ENCODE data around the gene LYAR. TPM values are rescaled to one million over a fixed set of nuclear protein-coding genes. Genes with fewer than 3 reads are reported as not detected.
"Not testable (repeated sequence)": the region's sequence is repeated elsewhere in the genome, so short reads cannot be mapped to it uniquely, and the experiment has no call there.

LYAR gene
- total RNA-seq, 4 donors from 2014 or later, result 12.2 to 18.4 (median 13.3) TPM

DNA sequence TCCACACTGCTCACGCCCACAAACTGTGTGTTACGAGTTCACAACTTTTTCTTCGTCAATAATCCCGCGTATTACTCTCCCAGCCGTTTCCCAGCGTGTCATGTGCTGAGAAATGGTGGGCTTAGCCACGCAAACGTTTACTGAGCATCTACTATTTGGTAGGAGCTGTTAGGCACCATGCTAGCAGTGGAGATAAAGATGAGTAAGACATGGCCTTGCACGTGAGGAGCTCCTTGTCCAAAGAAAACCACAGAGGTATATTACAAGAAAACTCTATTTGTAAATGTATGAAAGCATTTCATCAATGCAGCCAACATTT is 41.1 kb downstream of the LYAR start:
- TF ChIP-seq POLR2A (IDR thresholded peaks at IDR 0.05; ENCODE audit: low read depth), result no peak
- no peak for TF ChIP-seq POLR2AphosphoS5 (IDR thresholded peaks at IDR 0.05)
- no peak for TF ChIP-seq EP300 (IDR thresholded peaks at IDR 0.05)
- TF ChIP-seq, protein P1, sequence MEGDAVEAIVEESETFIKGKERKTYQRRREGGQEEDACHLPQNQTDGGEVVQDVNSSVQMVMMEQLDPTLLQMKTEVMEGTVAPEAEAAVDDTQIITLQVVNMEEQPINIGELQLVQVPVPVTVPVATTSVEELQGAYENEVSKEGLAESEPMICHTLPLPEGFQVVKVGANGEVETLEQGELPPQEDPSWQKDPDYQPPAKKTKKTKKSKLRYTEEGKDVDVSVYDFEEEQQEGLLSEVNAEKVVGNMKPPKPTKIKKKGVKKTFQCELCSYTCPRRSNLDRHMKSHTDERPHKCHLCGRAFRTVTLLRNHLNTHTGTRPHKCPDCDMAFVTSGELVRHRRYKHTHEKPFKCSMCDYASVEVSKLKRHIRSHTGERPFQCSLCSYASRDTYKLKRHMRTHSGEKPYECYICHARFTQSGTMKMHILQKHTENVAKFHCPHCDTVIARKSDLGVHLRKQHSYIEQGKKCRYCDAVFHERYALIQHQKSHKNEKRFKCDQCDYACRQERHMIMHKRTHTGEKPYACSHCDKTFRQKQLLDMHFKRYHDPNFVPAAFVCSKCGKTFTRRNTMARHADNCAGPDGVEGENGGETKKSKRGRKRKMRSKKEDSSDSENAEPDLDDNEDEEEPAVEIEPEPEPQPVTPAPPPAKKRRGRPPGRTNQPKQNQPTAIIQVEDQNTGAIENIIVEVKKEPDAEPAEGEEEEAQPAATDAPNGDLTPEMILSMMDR (IDR thresholded peaks at IDR 0.05), result no peak
- intact Hi-C loops (cut with DNase I), result no loop called here

DNA sequence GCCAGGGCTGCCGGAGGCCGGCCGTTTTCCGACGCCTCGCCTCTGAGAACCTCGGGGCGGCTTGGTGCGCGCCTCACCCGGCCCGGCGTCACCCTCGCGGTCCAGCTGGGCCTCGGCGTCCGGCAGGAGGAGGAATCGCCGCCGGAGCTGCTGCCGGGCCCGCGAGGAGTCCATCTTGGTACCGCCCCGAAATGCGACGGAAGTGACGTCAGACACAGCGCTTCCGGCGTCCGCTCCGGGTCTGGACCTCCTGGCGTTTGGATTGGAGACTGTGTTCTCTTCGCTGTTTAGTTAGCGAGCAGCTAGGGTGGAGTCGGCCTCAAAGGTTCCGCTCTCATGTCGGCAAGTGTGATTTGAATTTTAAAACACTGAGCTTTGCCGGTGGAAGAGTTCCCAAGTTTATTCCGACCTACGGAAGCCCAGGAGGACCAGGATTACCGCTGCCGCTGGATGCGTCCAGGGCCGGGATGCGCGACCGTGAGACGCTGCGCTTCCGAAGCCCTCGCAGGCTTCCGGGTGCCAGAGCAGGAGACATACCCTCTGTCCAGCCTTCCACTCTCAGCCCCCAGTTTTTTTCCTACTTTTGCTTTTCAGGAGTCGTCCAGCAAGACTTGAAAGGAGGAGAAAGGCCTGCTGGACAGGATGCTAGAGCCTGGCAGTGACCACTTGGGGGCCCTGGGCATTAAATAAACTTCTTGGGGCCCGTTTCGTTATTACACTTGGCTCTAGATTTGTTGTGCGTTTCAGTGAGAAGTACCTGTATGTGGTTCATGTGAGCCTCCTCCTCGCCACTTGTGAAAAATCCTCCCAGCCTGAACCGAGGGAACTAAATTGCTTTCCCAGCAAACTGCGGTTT is 41.7 kb downstream of the LYAR start, which contains the start of gene TMEM128:
Gene TMEM128 (minus strand): TSS at position 195 of the 856 bp plus-strand sequence. CDS start 21 bp downstream, at position 174.
- Histone ChIP-seq H3K4me3 (peak within 1 kb of the TSS; percentile 77 to 93 (median 88)), H3K27ac (replicated peaks in 1 of 4) (peak within 1 kb of the TSS; percentile 89 to 96 (median 92)), H3K27me3 (no peaks in the 10 kb centered on the region), H3K36me3 (peaks cover 12 to 28% (median 22%) of the 10 kb centered on the region in 4 donors), H3K9me3 (no peaks in the 10 kb centered on the region), H3K4me1 (peaks cover 19 to 38% (median 23%) of the 10 kb centered on the region in 4 donors)
- WGBS, result 2% methylated on average over 32 of the region's 62 CpGs
- intact Hi-C loops (cut with DNase I), result no loop called here
- TF ChIP-seq, protein P1 (IDR thresholded peaks at IDR 0.05), result peak in 1 of 3 experiments; percentile 27
- TF ChIP-seq POLR2AphosphoS5 (IDR thresholded peaks at IDR 0.05) (peak; percentile 86 to 94), EP300 (IDR thresholded peaks at IDR 0.05) (no peak), POLR2A (IDR thresholded peaks at IDR 0.05; ENCODE audit: low read depth) (peak; percentile 47)
- DNase-seq (ENCODE audit: extremely low spot score), result peak; percentile 97

More for the DNA sequence above, 41.1 kb downstream of the LYAR start:
- H3K27ac ChIP-seq (replicated peaks in 1 of 4), result peak overlapping the region; percentile 89 to 96 (median 92)
- H3K27me3 ChIP-seq, result no peaks in the 10 kb centered on the region
- H3K4me1 ChIP-seq, result peaks cover 19 to 38% (median 23%) of the 10 kb centered on the region in 4 donors
- no peak for DNase-seq (ENCODE audit: extremely low spot score)
- peak overlapping the region; percentile 77 to 93 (median 88) for H3K4me3 ChIP-seq
- H3K36me3 ChIP-seq, result peaks cover 9 to 22% (median 16%) of the 10 kb centered on the region in 4 donors
- WGBS, result 20% methylated on average over 5 of the region's 10 CpGs
- H3K9me3 ChIP-seq, result no peaks in the 10 kb centered on the region

DNA sequence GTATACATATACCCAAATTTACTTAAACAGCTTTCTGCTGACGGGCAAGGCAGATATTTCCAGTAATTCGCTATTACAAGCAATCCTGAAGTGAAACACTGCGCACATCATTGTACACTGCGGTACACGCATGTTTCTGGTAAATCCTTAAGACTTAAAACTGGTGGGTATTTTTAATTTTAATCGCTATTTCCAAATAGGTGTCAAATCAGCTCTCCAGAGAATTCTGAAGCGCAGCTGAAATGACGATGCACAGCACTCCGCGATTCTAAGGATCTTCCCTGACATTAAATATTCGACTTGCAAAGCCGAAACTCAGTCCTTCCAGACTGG is 42.3 kb downstream of the LYAR start:
- peak overlapping the region; percentile 89 to 96 (median 92) for H3K27ac ChIP-seq (replicated peaks in 1 of 4)
- under 1% methylated on average over 12 of the region's 12 CpGs for WGBS
- TF ChIP-seq EP300 (IDR thresholded peaks at IDR 0.05), result no peak
- TF ChIP-seq, protein P1 (IDR thresholded peaks at IDR 0.05), result no peak
- no peak for TF ChIP-seq POLR2AphosphoS5 (IDR thresholded peaks at IDR 0.05)
- TF ChIP-seq POLR2A (IDR thresholded peaks at IDR 0.05; ENCODE audit: low read depth), result no peak
- peaks cover 19 to 38% (median 23%) of the 10 kb centered on the region in 4 donors for H3K4me1 ChIP-seq
- peak overlapping the region; percentile 77 to 93 (median 88) for H3K4me3 ChIP-seq
- intact Hi-C loops (cut with DNase I), result no loop called here
- DNase-seq (ENCODE audit: extremely low spot score), result no peak
- H3K36me3 ChIP-seq, result peaks cover 12 to 34% (median 28%) of the 10 kb centered on the region in 4 donors
- H3K9me3 ChIP-seq, result no peaks in the 10 kb centered on the region
- H3K27me3 ChIP-seq, result no peaks in the 10 kb centered on the region

GRCh38 chr4:4245172-4245571 is 44.8 kb downstream of the LYAR start:
- H3K27ac ChIP-seq (replicated peaks in 1 of 4), result no peak overlapping the region
- H3K9me3 ChIP-seq, result no peaks in the 10 kb centered on the region
- WGBS, result 94% methylated on average over 1 of the region's 1 CpG
- TF ChIP-seq, protein P1 (IDR thresholded peaks at IDR 0.05), result no peak
- TF ChIP-seq POLR2AphosphoS5 (IDR thresholded peaks at IDR 0.05) (no peak), EP300 (IDR thresholded peaks at IDR 0.05) (no peak), POLR2A (IDR thresholded peaks at IDR 0.05; ENCODE audit: low read depth) (no peak)
- DNase-seq (ENCODE audit: extremely low spot score), result no peak
- no peak overlapping the region for H3K4me3 ChIP-seq
- H3K4me1 ChIP-seq, result peaks cover 19 to 38% (median 23%) of the 10 kb centered on the region in 4 donors
- no peaks in the 10 kb centered on the region for H3K27me3 ChIP-seq
- peaks cover 15 to 56% (median 46%) of the 10 kb centered on the region in 4 donors for H3K36me3 ChIP-seq
- intact Hi-C loops (cut with DNase I), result no loop called here

GRCh38 chr4:4239551-4239950 is 50.4 kb downstream of the LYAR start:
- H3K27me3 ChIP-seq; DNase-seq (ENCODE audit: extremely low spot score); intact Hi-C loops (cut with DNase I); H3K4me1 ChIP-seq; H3K4me3 ChIP-seq; H3K9me3 ChIP-seq; H3K27ac ChIP-seq (replicated peaks in 1 of 4): not testable (repeated sequence)
- 87% methylated on average over 3 of the region's 3 CpGs for WGBS
- peaks cover 14 to 88% (median 78%) of the 10 kb centered on the region in 4 donors for H3K36me3 ChIP-seq

All from esophagus muscularis mucosa (tissue), 4 donors.